Sigmoid colon (tissue), 7 donors: Measurements from ENCODE around the gene REXO5. TPM values are rescaled to one million over a fixed set of nuclear protein-coding genes. Genes with fewer than 3 reads are reported as not detected.

Experiments used
- DNase-seq: peaks from one replicate; pipeline ENCODE4 v3.0.0-alpha.2; 2019
- H3K27ac ChIP-seq, 4 donors: fragments of 200-600 bp; sonication (generic); one replicate each; pipeline ENCODE4 v1.5.1; 2016 to 2019; ENCODE audit warnings: mild to moderate bottlenecking in 1 of 4
- H3K27me3 ChIP-seq, 3 donors: fragments of 200-600 bp; sonication (generic); one replicate each; pipeline ENCODE4 v1.5.1; 2019; ENCODE audit warnings: mild to moderate bottlenecking in 1 of 3
- H3K36me3 ChIP-seq, 4 donors: fragments of 200-600 bp; sonication (generic); one replicate each; pipeline ENCODE4 v1.5.1; 2016 to 2019
- H3K4me1 ChIP-seq, 4 donors: fragments of 200-600 bp; sonication (generic); one replicate each; pipeline ENCODE4 v1.5.1; 2017 to 2019
- H3K4me3 ChIP-seq, 4 donors: fragments of 200-600 bp; sonication (generic); one replicate each; pipeline ENCODE4 v1.5.1; 2017 to 2019; ENCODE audit warnings: mild to moderate bottlenecking in 2 of 4, moderate library complexity in 1 of 4
- H3K9me3 ChIP-seq, 4 donors: fragments of 200-600 bp in 3 of 4; sonication (generic) in 3 of 4; one replicate each; pipeline versions ENCODE4 v1.5.1 to v1.6.1; 2013 to 2019
- EP300 ChIP-seq, 4 donors: sonication (generic); formaldehyde crosslinking; IDR thresholded peaks; one replicate each; pipeline ENCODE4 v1.6.1; 2017; ENCODE audit warnings: antibody characterized with exemption in 4 of 4
- POLR2A ChIP-seq, 2 donors: fragments of 450-650 bp; IDR thresholded peaks; one replicate each; pipeline ENCODE4 v1.6.1; 2016; ENCODE audit warnings: antibody characterized with exemption in 2 of 2, mild to moderate bottlenecking in 2 of 2, moderate library complexity in 2 of 2
- POLR2AphosphoS5 ChIP-seq, 4 donors: sonication (generic); formaldehyde crosslinking; IDR thresholded peaks; one replicate each; pipeline ENCODE4 v1.6.1; 2017; ENCODE audit warnings: antibody characterized with exemption in 4 of 4
- whole genome bisulfite sequencing, 2 donors: extraction: QIAGEN DNeasy Blood & Tissue Kit; methylation state at CpG; one replicate each; pipeline ENCODE4 v1.1.7; 2013; 5-methylcytosine and 5-hydroxymethylcytosine counted together
- intact Hi-C: fragments of 100-400 bp; cut with DNase I; formaldehyde crosslinking; loops from one replicate; pipeline ENCODE4 v1.15.1; 2023
- polyA plus RNA-seq, 3 donors: library from polyadenylated mRNA; stranded (reverse); fragments of 200-250 nt; gene quantifications; one replicate each; pipeline ENCODE4 v1.2.3, GENCODE V29; 2013
- total RNA-seq, 4 donors: library from RNA; depleted of rRNA; stranded (reverse); fragments of >200 nt; gene quantifications; one replicate each; pipeline ENCODE4 v1.1.0, GENCODE V29; 2016
- TF ChIP-seq, protein P1 (sequence below), 4 experiments: fragments of 450-650 bp in 3 of 4; fragments of 200-600 bp in 1 of 4; IDR thresholded peaks; one replicate each; pipeline ENCODE4 v1.5.1; 2016 to 2019; ENCODE audit warnings: antibody characterized with exemption in 4 of 4, mild to moderate bottlenecking in 3 of 4, moderate library complexity in 2 of 4
- donor health status: healthy with polysubstance abuse.
- donor health status: Bipolar disorder and iron deficiency.
- donor health status: healthy.

Gene REXO5
- total and polyA plus RNA-seq, 7 donors = 1.2 to 7.5 (median 2.9) TPM

DNA sequence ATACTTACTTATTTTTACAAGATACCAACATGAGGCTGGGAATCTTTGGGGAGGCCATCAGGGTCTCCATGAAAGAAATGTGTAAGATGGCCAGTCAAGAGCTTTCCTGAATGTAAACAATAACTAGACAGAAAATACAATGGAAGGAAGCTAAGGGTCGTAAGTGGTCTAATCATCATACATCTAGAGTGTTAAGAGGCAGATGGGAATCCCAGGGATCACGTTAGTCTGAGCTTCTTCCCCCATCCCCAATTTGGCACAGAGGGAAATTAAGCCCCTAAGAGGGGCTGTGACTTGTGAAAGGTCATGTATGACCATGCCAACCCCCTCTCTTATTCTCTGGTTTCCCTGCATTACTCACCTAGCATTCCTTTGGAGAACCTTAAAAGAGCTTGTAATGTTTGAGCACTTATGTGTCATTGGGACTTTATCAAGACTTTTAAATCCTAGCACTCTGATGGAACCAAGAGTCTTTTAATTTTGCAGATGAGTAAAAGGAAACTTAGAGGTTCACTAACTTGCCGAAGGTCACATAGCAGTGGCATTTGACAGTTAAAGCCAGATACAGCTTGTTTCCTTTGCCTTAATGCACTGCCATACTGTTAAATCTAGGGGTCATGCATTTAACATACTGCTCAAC lies 47.8 kb downstream of the REXO5 start:
- TF ChIP-seq POLR2AphosphoS5 (IDR thresholded peaks at IDR 0.05) (no peak), POLR2A (IDR thresholded peaks at IDR 0.05) (no peak), EP300 (IDR thresholded peaks at IDR 0.05) (no peak)
- TF ChIP-seq, protein P1, sequence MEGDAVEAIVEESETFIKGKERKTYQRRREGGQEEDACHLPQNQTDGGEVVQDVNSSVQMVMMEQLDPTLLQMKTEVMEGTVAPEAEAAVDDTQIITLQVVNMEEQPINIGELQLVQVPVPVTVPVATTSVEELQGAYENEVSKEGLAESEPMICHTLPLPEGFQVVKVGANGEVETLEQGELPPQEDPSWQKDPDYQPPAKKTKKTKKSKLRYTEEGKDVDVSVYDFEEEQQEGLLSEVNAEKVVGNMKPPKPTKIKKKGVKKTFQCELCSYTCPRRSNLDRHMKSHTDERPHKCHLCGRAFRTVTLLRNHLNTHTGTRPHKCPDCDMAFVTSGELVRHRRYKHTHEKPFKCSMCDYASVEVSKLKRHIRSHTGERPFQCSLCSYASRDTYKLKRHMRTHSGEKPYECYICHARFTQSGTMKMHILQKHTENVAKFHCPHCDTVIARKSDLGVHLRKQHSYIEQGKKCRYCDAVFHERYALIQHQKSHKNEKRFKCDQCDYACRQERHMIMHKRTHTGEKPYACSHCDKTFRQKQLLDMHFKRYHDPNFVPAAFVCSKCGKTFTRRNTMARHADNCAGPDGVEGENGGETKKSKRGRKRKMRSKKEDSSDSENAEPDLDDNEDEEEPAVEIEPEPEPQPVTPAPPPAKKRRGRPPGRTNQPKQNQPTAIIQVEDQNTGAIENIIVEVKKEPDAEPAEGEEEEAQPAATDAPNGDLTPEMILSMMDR (IDR thresholded peaks at IDR 0.05) = no peak
- WGBS, 2 donors = 93 to 96% methylated on average over 3 of the region's 3 CpGs
- peak overlapping the region in 2 of 4 donors; percentile 84 to 90 for H3K27ac ChIP-seq
- no peak overlapping the region for H3K4me3 ChIP-seq
- no peaks in the 10 kb centered on the region for H3K9me3 ChIP-seq
- peaks cover 0 to 12% (median 3%) of the 10 kb centered on the region in 4 donors for H3K36me3 ChIP-seq
- H3K4me1 ChIP-seq = peaks cover 0 to 55% (median 45%) of the 10 kb centered on the region in 4 donors
- no peak for DNase-seq
- intact Hi-C loops = loop anchor here (5.0 kb wide), 1 partner anchor 308 kb away; no protein-coding TSS in a partner anchor
- no peaks in the 10 kb centered on the region for H3K27me3 ChIP-seq

DNA sequence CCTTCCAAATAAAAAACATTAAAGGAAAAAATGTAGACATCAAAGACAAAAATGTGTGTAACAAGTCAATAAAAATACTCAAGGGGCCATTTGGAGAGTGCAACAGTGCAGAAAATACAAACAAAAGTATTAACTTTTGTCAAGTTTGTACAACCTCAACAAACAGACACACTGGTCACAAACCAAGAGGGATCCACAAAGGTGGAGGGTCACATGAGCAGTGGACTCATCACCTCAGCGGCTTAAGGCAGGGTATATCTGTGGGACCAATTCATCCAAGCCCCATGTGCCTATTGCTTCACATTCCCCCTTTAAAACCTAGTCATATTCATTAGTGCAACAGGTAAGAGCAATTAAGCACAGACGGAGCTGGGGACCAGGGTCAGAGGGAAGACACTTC lies 48.6 kb downstream of the REXO5 start:
- no peaks in the 10 kb centered on the region for H3K9me3 ChIP-seq
- 92 to 94% methylated on average over 2 of the region's 2 CpGs for WGBS, 2 donors
- no peak for DNase-seq
- TF ChIP-seq EP300 (IDR thresholded peaks at IDR 0.05) (no peak), POLR2A (IDR thresholded peaks at IDR 0.05) (no peak), POLR2AphosphoS5 (IDR thresholded peaks at IDR 0.05) (no peak)
- TF ChIP-seq, protein P1 (IDR thresholded peaks at IDR 0.05) = no peak
- intact Hi-C loops = loop anchor here (5.0 kb wide), 1 partner anchor 307 kb away; no protein-coding TSS in a partner anchor
- H3K27ac ChIP-seq = no peak overlapping the region
- no peaks in the 10 kb centered on the region for H3K27me3 ChIP-seq
- no peak overlapping the region for H3K4me3 ChIP-seq
- peaks cover 0 to 55% (median 46%) of the 10 kb centered on the region in 4 donors for H3K4me1 ChIP-seq
- H3K36me3 ChIP-seq = peaks cover 0 to 20% (median 7%) of the 10 kb centered on the region in 4 donors

DNA sequence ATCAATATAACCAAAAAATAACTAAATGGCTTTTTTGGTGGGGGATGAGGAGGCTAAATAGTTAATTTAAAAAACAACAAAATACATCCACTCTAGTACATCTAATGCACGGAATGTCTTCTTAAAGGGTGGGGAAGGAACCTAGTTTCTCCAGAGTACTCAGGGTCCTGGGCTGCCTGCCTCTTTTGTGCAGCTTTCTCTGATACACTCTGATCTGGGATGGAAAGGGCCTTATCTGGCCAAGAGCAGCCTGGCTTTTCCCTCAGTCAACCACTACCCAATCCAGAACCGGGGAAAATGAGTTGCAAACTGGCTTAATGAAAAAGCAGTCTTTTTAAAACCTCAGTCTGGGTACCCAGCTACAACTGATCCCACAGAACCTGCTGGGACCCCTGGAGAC lies 51.0 kb downstream of the REXO5 start:
- H3K27me3 ChIP-seq = no peaks in the 10 kb centered on the region
- no peak overlapping the region for H3K4me3 ChIP-seq
- TF ChIP-seq POLR2AphosphoS5 (IDR thresholded peaks at IDR 0.05) (no peak), POLR2A (IDR thresholded peaks at IDR 0.05) (no peak), EP300 (IDR thresholded peaks at IDR 0.05) (no peak)
- TF ChIP-seq, protein P1 (IDR thresholded peaks at IDR 0.05) = no peak
- WGBS, 2 donors = 90 to 96% methylated on average over 2 of the region's 2 CpGs
- peaks cover 0 to 44% (median 35%) of the 10 kb centered on the region in 4 donors for H3K4me1 ChIP-seq
- H3K36me3 ChIP-seq = peaks cover 1 to 43% (median 15%) of the 10 kb centered on the region in 4 donors
- H3K9me3 ChIP-seq = no peaks in the 10 kb centered on the region
- H3K27ac ChIP-seq = no peak overlapping the region
- intact Hi-C loops = no loop called here
- no peak for DNase-seq

DNA sequence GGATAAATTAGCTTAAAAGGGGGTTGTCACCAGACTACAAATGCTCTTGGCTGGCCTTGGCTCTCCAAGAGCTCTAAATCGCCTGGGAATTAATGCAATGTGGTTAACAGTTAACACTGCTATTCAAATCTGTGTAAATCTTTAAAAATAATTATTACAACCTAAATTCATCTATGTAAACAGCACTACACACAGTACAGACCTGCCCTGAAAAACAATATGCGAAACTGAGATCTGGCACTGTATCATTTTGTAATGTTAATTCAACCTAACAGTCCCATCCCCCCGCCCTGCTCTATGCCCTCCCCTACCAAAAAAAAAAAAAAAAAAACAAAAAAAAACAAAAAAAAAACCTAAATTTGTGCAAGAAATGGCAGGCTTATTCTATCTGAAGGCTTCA lies 52.9 kb downstream of the REXO5 start:
- no peaks in the 10 kb centered on the region for H3K27me3 ChIP-seq
- no peak for DNase-seq
- peaks cover 0 to 42% (median 22%) of the 10 kb centered on the region in 4 donors for H3K4me1 ChIP-seq
- H3K9me3 ChIP-seq = no peaks in the 10 kb centered on the region
- H3K4me3 ChIP-seq = no peak overlapping the region
- intact Hi-C loops = no loop called here
- TF ChIP-seq EP300 (IDR thresholded peaks at IDR 0.05) (no peak), POLR2A (IDR thresholded peaks at IDR 0.05) (no peak), POLR2AphosphoS5 (IDR thresholded peaks at IDR 0.05) (no peak)
- TF ChIP-seq, protein P1 (IDR thresholded peaks at IDR 0.05) = no peak
- WGBS, 2 donors = 95 to 97% methylated on average over 3 of the region's 3 CpGs
- no peak overlapping the region for H3K27ac ChIP-seq
- H3K36me3 ChIP-seq = peaks cover 2 to 44% (median 15%) of the 10 kb centered on the region in 4 donors
